Measurements from ENCODE around the gene PTCH1. TPM values are rescaled to one million over a fixed set of nuclear protein-coding genes. Genes with fewer than 3 reads are reported as not detected.

The PTCH1 gene
- total and polyA plus RNA-seq, 4 donors = 1.2 to 5.0 (median 2.1) TPM

GRCh38 chr9:95551406-95551805, 34.6 kb upstream of the PTCH1 start:
- no peak for DNase-seq (ENCODE audit: low spot score)
- Histone ChIP-seq H3K9me3 (ENCODE audit: control insufficient read depth in 4 of 4, low read length in 3 of 4) (no peaks in the 10 kb centered on the region), H3K4me3 (ENCODE audit: low read depth in 1 of 3, low read length in 3 of 3) (no peak overlapping the region), H3K4me1 (ENCODE audit: control insufficient read depth in 4 of 4, insufficient read depth in 4 of 4, low read length in 3 of 4) (no peaks in the 10 kb centered on the region), H3K36me3 (ENCODE audit: control insufficient read depth in 4 of 4, insufficient read depth in 3 of 4, low read depth in 1 of 4, low read length in 3 of 4) (no peaks in the 10 kb centered on the region), H3K9ac (ENCODE audit: low read depth in 1 of 2, low read length in 2 of 2) (no peak overlapping the region), H3K27me3 (ENCODE audit: control insufficient read depth in 4 of 4, insufficient read depth in 4 of 4, low read length in 3 of 4) (peaks cover 0 to 10% (median 2%) of the 10 kb centered on the region in 4 donors), H3K27ac (ENCODE audit: low read depth in 1 of 2, low read length in 2 of 2) (no peak overlapping the region)
- 89% methylated on average over 4 of the region's 4 CpGs for WGBS
- no peak for TF ChIP-seq RXRA (IDR thresholded peaks at IDR 0.05)
- TF ChIP-seq GABPA (IDR thresholded peaks at IDR 0.05 in 1 of 2, conservative IDR thresholded peaks at IDR 0.05 in 1 of 2) = no peak

- no peak overlapping the region for H3K4me3 ChIP-seq (ENCODE audit: low read depth in 1 of 3, low read length in 3 of 3)
- H3K27ac ChIP-seq (ENCODE audit: low read depth in 1 of 2, low read length in 2 of 2) = no peak overlapping the region
- no peak for DNase-seq (ENCODE audit: low spot score)
- peaks cover 0 to 4% (median 2%) of the 10 kb centered on the region in 4 donors for H3K27me3 ChIP-seq (ENCODE audit: control insufficient read depth in 4 of 4, insufficient read depth in 4 of 4, low read length in 3 of 4)
- no peak for TF ChIP-seq SP1 (IDR thresholded peaks at IDR 0.05)
- no peak for TF ChIP-seq CTCF (IDR thresholded peaks at IDR 0.05; ENCODE audit: low read depth, low read length, missing input control)
- no peak for TF ChIP-seq EGR1 (IDR thresholded peaks at IDR 0.05; ENCODE audit: low read depth in 2 of 2)
- TF ChIP-seq YY1 (IDR thresholded peaks at IDR 0.05) = no peak
- TF ChIP-seq ZBTB33 (IDR thresholded peaks at IDR 0.05) = no peak
- no peak for TF ChIP-seq MAX (IDR thresholded peaks at IDR 0.05)
- no peak for TF ChIP-seq GABPA (IDR thresholded peaks at IDR 0.05 in 1 of 2, conservative IDR thresholded peaks at IDR 0.05 in 1 of 2)
- TF ChIP-seq RXRA (IDR thresholded peaks at IDR 0.05) = no peak
- no peaks in the 10 kb centered on the region for H3K36me3 ChIP-seq (ENCODE audit: control insufficient read depth in 4 of 4, insufficient read depth in 3 of 4, low read depth in 1 of 4, low read length in 3 of 4)
- H3K9ac ChIP-seq (ENCODE audit: low read depth in 1 of 2, low read length in 2 of 2) = no peak overlapping the region
- no peaks in the 10 kb centered on the region for H3K9me3 ChIP-seq (ENCODE audit: control insufficient read depth in 4 of 4, low read length in 3 of 4)
- WGBS = 71% methylated on average over 12 of the region's 12 CpGs
- H3K4me1 ChIP-seq (ENCODE audit: control insufficient read depth in 4 of 4, insufficient read depth in 4 of 4, low read length in 3 of 4) = no peaks in the 10 kb centered on the region
Measured at GRCh38 chr9:95545831-95546567, 29.2 kb upstream of the PTCH1 start.

GRCh38 chr9:95533996-95534680, 17.4 kb upstream of the PTCH1 start:
- Histone ChIP-seq H3K4me3 (ENCODE audit: low read depth in 1 of 3, low read length in 3 of 3) (no peak overlapping the region), H3K4me1 (ENCODE audit: control insufficient read depth in 4 of 4, insufficient read depth in 4 of 4, low read length in 3 of 4) (no peaks in the 10 kb centered on the region), H3K36me3 (ENCODE audit: control insufficient read depth in 4 of 4, insufficient read depth in 3 of 4, low read depth in 1 of 4, low read length in 3 of 4) (no peaks in the 10 kb centered on the region), H3K27ac (ENCODE audit: low read depth in 1 of 2, low read length in 2 of 2) (no peak overlapping the region), H3K27me3 (ENCODE audit: control insufficient read depth in 4 of 4, insufficient read depth in 4 of 4, low read length in 3 of 4) (no peaks in the 10 kb centered on the region), H3K9ac (ENCODE audit: low read depth in 1 of 2, low read length in 2 of 2) (no peak overlapping the region), H3K9me3 (ENCODE audit: control insufficient read depth in 4 of 4, low read length in 3 of 4) (no peaks in the 10 kb centered on the region)
- 78% methylated on average over 8 of the region's 8 CpGs for WGBS
- DNase-seq (ENCODE audit: low spot score) = no peak
- TF ChIP-seq EGR1 (IDR thresholded peaks at IDR 0.05; ENCODE audit: low read depth in 2 of 2) (no peak), HNF4G (IDR thresholded peaks at IDR 0.05) (no peak), FOXA2 (IDR thresholded peaks at IDR 0.05) (no peak), SP1 (IDR thresholded peaks at IDR 0.05) (no peak), TAF1 (conservative IDR thresholded peaks at IDR 0.05) (no peak), RXRA (IDR thresholded peaks at IDR 0.05) (no peak), GABPA (IDR thresholded peaks at IDR 0.05 in 1 of 2, conservative IDR thresholded peaks at IDR 0.05 in 1 of 2) (no peak), MAX (IDR thresholded peaks at IDR 0.05) (no peak), HNF4A (conservative IDR thresholded peaks at IDR 0.05) (no peak), NR2F2 (IDR thresholded peaks at IDR 0.05) (no peak), ATF3 (IDR thresholded peaks at IDR 0.05) (no peak), YY1 (IDR thresholded peaks at IDR 0.05) (no peak), ZBTB33 (IDR thresholded peaks at IDR 0.05) (no peak), FOXA1 (IDR thresholded peaks at IDR 0.05) (no peak)
